TTC549 (cell line): Measurements from ENCODE around the gene SOSTDC1.

ENCODE experiments used
- FAIRE-seq: peaks from 2 replicates; lab custom pipeline; 2012; peaks lifted over from hg19 to GRCh38; lab: Jason Lieb, UNC

Gene SOSTDC1

GRCh38 chr7:16419126-16419525 is 46.4 kb downstream of the SOSTDC1 start:
- no peak for FAIRE-seq

- no peak for FAIRE-seq
These were observed 47.6 kb downstream of the SOSTDC1 start for GRCh38 chr7:16417906-16418305.

DNA sequence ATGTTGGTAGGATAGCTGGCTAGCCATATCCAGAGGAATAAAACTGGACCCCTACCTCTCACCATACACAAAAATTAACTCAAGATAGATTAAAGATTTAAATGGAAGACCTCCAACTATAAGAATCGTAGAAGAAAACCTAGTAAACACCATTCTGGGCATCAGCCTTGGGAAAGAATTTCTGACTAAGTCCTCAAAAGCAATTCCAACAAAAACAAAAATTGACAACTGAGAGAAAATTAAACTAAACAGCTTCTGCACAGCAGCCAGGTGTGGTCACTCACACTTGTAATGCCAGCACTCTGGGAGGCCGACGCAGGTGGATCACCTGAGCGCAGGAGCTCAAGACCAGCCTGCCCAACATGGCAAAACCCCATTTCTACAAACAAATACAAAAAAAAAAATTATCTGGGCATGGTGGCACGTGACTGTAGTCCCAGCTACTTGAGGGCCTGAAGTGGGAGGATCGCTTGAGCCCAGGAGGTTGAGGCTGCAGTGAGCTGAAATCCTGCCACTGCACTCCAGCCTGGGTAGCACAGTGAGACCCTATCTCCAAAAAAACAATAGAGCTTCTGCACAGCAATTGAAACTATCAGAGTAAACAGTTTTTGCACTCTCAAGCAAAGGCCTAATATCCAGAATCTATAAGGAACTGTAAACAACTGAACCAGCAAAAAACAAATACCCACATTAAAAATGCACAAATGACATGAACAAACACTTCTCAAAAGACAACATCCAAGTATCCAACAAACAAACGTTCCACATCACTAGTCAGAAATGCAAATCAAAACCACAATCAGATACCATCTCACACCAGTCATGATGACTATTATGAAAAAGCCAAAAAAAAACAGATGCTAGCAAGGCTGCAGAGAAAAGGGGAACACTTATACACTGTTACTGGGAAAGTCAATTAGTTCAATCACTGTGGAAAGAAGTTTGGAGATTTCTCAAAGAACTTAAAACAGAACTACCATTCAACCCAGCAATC is 49.0 kb downstream of the SOSTDC1 start:
- FAIRE-seq, result no peak

DNA sequence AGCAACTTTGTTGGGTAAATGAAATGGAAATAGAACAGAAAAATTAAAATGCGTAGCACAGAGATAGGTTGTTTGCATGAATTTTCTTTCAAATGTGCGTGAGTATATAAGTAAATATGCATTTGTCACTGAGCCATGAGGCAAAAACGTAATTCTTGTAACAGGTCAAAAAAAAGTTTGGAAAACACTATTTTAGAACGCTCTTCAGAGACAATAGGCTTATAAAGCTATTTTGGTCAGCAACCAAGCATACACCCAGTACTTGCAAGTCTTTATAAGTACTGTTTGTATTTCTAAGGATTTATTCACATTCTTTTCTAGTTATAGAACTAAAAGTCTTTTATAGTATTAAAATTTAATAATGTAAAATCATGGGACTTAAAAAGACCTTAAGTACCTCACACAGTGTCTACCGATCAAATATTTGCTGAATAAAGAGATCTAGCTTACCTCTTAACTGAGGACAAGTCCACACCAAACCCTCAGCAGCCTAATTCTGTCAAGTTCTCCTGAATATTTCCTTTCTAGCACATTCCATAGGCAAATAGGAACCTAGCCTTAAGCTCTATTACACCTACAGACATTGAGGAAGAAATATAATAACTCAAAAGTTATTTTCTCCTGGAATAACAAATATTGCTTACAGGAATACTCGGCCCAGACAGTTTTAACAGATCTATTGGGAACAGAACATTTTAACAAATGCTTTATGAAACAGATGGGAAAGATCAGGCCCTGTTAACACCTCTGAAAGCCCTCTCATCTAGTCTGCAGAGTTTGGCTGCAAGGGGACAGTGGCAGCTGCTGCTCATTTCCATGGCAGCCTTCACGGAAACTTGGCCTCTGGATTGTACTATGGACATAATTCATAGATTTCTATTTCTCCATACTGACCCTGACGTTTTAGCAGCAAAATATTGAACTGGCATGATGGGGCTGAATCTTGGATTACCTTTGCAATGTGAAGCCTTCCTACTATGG is 53.0 kb downstream of the SOSTDC1 start:
- no peak for FAIRE-seq
